K562 (cell line): ENCODE results near the gene RBP3. TPM values are rescaled to one million over a fixed set of nuclear protein-coding genes. Genes with fewer than 3 reads are reported as not detected.

ENCODE experiments used
- polyA plus RNA-seq, 8 experiments: library from polyadenylated mRNA; depleted of rRNA in 4 of 8; stranded (reverse) in 5 of 8; unstranded in 3 of 8; fragments of >200 nt; fragmentation: Nextera tagmentation in 2 of 8; fragmentation: Illumina TruSeq in 1 of 8; extraction: Ambion mirVana in 2 of 8; extraction: Trizol in 1 of 8; gene quantifications; 2 replicates each; pipeline versions ENCODE4 v1.2.1 to v1.2.3, GENCODE V29; 2011 to 2014; ENCODE audit warnings: inconsistent platforms in 1 of 8, missing spikeins in 1 of 8
- total RNA-seq, 7 experiments: library from RNA; depleted of rRNA in 6 of 7; stranded (reverse); fragments of >200 nt in 6 of 7; fragmentation: Illumina TruSeq in 2 of 7; extraction: Trizol in 2 of 7; gene quantifications; 2 replicates each; pipeline versions ENCODE4 v1.2.1 to v1.2.3, GENCODE V29; 2011 to 2021; ENCODE audit warnings: low replicate concordance in 1 of 7
- TF ChIP-seq, protein P1 (sequence below), 2 experiments: fragments of 450-650 bp in 1 of 2; IDR thresholded peaks; 2 replicates each; pipeline ENCODE4 v1.6.1; 2011 to 2017; ENCODE audit warnings: low read depth in 2 of 2, antibody characterized with exemption in 1 of 2, borderline replicate concordance in 1 of 2, low read length in 1 of 2, mild to moderate bottlenecking in 1 of 2, mixed read lengths in 1 of 2; ENCODE audit not compliant: control insufficient read depth in 1 of 2
- TF ChIP-seq, protein P2 (sequence below), 2 experiments: fragments of 450-650 bp in 1 of 2; sonication (generic) in 1 of 2; formaldehyde crosslinking in 1 of 2; IDR thresholded peaks; 2 replicates each; pipeline versions ENCODE4 v1.7.1 to v1.9.0; 2016 to 2022; ENCODE audit warnings: inconsistent platforms in 1 of 2, mild to moderate bottlenecking in 1 of 2, missing genetic modification reagents in 1 of 2

The RBP3 gene
- total and polyA plus RNA-seq, 9 of the 15 experiments (the other 6 are each of a cell fraction or from before 2014, with no cell fraction given), result not detected

DNA sequence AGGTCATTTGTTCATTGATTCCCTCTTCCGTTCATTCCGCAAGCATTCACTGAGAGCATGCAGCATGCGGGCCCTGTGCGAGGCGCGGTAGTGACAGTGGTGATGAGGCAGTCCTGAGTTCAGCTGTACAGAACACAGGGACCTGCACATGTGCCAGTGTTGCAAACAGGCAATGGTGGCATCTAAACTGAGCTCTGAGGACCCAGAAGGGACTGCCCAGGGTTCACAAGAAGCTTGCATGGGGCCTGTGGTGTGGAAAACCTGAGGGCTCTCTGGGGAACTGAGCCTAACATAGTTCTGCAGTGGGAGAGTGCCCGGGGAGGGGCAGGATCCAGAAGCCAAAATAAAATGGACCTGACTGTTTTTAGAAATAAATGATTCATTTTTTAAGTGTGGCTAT lies 22.7 kb downstream of the RBP3 start (continued):
- TF ChIP-seq, protein P1, sequence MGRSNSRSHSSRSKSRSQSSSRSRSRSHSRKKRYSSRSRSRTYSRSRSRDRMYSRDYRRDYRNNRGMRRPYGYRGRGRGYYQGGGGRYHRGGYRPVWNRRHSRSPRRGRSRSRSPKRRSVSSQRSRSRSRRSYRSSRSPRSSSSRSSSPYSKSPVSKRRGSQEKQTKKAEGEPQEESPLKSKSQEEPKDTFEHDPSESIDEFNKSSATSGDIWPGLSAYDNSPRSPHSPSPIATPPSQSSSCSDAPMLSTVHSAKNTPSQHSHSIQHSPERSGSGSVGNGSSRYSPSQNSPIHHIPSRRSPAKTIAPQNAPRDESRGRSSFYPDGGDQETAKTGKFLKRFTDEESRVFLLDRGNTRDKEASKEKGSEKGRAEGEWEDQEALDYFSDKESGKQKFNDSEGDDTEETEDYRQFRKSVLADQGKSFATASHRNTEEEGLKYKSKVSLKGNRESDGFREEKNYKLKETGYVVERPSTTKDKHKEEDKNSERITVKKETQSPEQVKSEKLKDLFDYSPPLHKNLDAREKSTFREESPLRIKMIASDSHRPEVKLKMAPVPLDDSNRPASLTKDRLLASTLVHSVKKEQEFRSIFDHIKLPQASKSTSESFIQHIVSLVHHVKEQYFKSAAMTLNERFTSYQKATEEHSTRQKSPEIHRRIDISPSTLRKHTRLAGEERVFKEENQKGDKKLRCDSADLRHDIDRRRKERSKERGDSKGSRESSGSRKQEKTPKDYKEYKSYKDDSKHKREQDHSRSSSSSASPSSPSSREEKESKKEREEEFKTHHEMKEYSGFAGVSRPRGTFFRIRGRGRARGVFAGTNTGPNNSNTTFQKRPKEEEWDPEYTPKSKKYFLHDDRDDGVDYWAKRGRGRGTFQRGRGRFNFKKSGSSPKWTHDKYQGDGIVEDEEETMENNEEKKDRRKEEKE (IDR thresholded peaks at IDR 0.05; ENCODE audit: borderline replicate concordance in 1 of 2, control insufficient read depth in 1 of 2, low read depth in 2 of 2, low read length in 1 of 2), result no peak
- TF ChIP-seq, protein P2, sequence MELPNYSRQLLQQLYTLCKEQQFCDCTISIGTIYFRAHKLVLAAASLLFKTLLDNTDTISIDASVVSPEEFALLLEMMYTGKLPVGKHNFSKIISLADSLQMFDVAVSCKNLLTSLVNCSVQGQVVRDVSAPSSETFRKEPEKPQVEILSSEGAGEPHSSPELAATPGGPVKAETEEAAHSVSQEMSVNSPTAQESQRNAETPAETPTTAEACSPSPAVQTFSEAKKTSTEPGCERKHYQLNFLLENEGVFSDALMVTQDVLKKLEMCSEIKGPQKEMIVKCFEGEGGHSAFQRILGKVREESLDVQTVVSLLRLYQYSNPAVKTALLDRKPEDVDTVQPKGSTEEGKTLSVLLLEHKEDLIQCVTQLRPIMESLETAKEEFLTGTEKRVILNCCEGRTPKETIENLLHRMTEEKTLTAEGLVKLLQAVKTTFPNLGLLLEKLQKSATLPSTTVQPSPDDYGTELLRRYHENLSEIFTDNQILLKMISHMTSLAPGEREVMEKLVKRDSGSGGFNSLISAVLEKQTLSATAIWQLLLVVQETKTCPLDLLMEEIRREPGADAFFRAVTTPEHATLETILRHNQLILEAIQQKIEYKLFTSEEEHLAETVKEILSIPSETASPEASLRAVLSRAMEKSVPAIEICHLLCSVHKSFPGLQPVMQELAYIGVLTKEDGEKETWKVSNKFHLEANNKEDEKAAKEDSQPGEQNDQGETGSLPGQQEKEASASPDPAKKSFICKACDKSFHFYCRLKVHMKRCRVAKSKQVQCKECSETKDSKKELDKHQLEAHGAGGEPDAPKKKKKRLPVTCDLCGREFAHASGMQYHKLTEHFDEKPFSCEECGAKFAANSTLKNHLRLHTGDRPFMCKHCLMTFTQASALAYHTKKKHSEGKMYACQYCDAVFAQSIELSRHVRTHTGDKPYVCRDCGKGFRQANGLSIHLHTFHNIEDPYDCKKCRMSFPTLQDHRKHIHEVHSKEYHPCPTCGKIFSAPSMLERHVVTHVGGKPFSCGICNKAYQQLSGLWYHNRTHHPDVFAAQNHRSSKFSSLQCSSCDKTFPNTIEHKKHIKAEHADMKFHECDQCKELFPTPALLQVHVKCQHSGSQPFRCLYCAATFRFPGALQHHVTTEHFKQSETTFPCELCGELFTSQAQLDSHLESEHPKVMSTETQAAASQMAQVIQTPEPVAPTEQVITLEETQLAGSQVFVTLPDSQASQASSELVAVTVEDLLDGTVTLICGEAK (IDR thresholded peaks at IDR 0.05), result no peak
- TF ChIP-seq, protein P2 (CRISPR knock-in tag; IDR thresholded peaks at IDR 0.05), result no peak
